ENCODE data around the gene ACTC1.

The ACTC1 gene
- 0 reads per million in 3 donors for total RNA-seq

DNA sequence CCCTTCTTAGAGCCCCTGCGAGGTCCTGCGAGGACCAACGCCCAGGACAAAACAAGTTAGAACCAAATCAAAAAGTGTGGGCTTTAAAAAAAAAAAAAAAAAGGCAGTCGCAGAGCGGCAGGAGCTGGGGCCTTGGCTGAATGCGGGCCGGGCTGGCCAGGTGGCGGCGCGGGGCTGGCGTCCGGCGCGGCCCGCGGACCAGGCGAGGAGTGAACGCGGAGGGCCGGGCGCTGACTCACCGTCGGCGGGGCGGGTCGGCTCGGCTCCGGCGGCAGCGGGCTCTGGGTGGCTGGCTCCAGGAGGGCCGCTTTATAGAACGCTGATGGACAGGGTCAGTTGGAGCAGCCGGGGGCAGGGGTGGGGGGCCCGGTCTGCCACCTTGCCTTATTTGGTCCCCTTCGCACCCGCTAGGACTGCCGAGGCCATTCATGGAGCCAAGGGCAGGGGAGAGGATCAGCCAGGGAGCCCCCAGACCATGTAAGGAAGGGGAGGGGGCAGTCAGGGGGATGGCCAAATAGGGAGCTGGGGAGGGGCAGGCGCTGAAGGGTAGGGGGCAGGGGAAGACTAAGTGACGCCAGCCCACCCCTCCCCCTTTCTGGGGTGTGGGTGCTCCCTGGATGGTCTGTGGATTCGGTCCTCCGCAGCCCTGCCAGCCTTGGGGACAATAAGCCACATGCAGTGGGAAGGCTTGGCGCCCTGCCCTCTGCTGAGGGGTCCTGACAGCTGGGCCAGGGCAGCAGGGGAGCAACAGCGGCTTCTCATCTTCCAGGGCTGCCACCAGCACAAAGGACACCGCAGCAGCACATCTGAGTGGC lies at the start of gene ACTC1:
ACTC1 (minus strand) TSS at position 283 of the 815 bp plus-strand sequence. CDS start 741 bp downstream, outside the sequence.
- no peak for DNase-seq
- Histone ChIP-seq H3K27ac (ENCODE audit: insufficient read depth, low read length, poor library complexity, severe bottlenecking) (no peak within 1 kb of the TSS), H3K36me3 (ENCODE audit: control insufficient read depth, insufficient read depth, low read length) (no peaks in the 10 kb centered on the region), H3K27me3 (replicated peaks; ENCODE audit: control insufficient read depth, insufficient read depth, low read length, poor library complexity, severe bottlenecking) (peaks cover 17% of the 10 kb centered on the region), H3K9me3 (ENCODE audit: control insufficient read depth, low read length) (no peaks in the 10 kb centered on the region), H3K4me3 (ENCODE audit: insufficient read depth, low read depth, low read length, poor library complexity, severe bottlenecking) (no peak within 1 kb of the TSS), H3K4me1 (ENCODE audit: control insufficient read depth, insufficient read depth, low read length, poor library complexity, severe bottlenecking) (no peaks in the 10 kb centered on the region)

DNA sequence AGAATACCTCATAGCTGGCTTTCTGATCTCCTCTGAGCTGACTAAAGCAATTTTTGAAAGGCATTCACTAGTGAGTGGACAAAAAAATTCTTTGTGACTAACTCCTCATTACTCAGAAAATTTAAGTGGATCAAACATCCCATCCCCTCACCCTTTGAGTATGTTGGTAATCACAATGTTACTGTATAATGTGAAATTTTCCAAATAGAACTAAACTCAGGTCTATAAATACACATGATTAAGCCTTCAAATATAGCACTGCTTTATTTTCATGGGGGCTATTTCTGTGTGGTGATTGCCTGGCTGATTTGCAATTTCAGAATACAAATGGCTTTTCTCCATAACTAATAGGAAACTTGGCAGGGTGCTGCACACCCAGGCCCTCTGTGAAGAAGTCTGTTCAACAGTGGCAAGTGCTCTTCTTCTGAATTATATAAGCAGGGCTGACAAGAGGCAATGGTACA lies 45.9 kb upstream of the ACTC1 start:
- H3K36me3 ChIP-seq (ENCODE audit: control insufficient read depth, insufficient read depth, low read length): no peaks in the 10 kb centered on the region
- no peak for DNase-seq
- no peaks in the 10 kb centered on the region for H3K9me3 ChIP-seq (ENCODE audit: control insufficient read depth, low read length)
- H3K27me3 ChIP-seq (replicated peaks; ENCODE audit: control insufficient read depth, insufficient read depth, low read length, poor library complexity, severe bottlenecking): no peaks in the 10 kb centered on the region
- H3K4me3 ChIP-seq (ENCODE audit: insufficient read depth, low read depth, low read length, poor library complexity, severe bottlenecking): no peak overlapping the region
- H3K4me1 ChIP-seq (ENCODE audit: control insufficient read depth, insufficient read depth, low read length, poor library complexity, severe bottlenecking): no peaks in the 10 kb centered on the region
- no peak overlapping the region for H3K27ac ChIP-seq (ENCODE audit: insufficient read depth, low read length, poor library complexity, severe bottlenecking)

DNA sequence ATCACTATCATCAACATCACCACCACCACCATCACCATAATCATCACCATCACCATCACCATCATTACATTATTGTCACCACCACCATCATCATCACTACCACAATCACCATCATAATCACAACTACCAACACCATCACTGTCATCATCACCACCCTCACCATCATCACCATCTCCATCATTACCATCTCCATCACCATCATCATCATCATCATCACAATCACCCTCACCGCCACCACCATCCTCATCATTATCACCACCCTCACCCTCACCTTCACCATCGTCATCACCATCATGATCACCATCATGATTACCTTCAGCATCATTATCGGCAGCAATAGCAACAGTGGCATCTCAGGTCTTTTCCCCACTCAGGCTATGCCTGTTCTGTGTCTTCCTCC lies 42.9 kb upstream of the ACTC1 start:
- H3K36me3 ChIP-seq (ENCODE audit: control insufficient read depth, insufficient read depth, low read length): no peaks in the 10 kb centered on the region
- no peak overlapping the region for H3K4me3 ChIP-seq (ENCODE audit: insufficient read depth, low read depth, low read length, poor library complexity, severe bottlenecking)
- no peak overlapping the region for H3K27ac ChIP-seq (ENCODE audit: insufficient read depth, low read length, poor library complexity, severe bottlenecking)
- H3K9me3 ChIP-seq (ENCODE audit: control insufficient read depth, low read length): no peaks in the 10 kb centered on the region
- DNase-seq: no peak
- H3K4me1 ChIP-seq (ENCODE audit: control insufficient read depth, insufficient read depth, low read length, poor library complexity, severe bottlenecking): no peaks in the 10 kb centered on the region
- H3K27me3 ChIP-seq (replicated peaks; ENCODE audit: control insufficient read depth, insufficient read depth, low read length, poor library complexity, severe bottlenecking): no peaks in the 10 kb centered on the region

DNA sequence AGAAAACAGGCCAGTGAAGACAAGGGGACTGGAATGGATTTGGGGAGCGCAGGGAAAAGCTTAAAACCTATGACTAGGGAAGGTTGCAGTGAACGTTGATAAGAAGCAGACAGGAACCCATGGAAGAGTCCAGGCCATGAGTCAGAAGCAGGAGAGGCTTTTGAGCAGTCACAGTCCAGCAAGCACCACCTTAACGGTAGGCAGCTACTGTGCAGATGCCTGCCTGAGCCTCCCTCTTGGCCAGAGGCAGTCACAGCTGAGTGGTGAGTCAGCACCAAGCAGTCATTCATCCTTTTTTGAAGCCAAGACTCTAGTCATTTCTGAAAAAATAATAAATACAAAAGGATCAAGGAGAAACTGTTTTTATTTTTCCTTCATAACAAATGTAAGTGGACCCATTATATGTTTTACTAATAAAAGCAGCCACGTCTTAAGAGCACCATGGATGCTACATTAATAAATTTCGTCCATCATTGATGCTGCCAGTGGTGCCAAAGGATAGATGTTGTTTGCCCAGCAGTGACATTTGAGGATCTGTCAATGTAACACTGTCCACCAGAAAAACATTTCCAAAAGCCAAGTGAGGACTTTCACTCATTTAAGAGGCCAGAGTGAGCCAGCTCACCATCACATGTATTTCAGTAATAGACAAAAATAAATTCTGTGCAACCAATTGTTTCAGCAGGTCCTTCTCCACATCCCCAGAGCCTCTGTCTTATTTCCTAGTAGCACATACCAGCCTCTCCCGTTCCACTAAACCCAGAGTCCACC lies 42.1 kb upstream of the ACTC1 start:
- H3K27ac ChIP-seq (ENCODE audit: insufficient read depth, low read length, poor library complexity, severe bottlenecking): no peak overlapping the region
- H3K9me3 ChIP-seq (ENCODE audit: control insufficient read depth, low read length): no peaks in the 10 kb centered on the region
- no peak for DNase-seq
- no peaks in the 10 kb centered on the region for H3K27me3 ChIP-seq (replicated peaks; ENCODE audit: control insufficient read depth, insufficient read depth, low read length, poor library complexity, severe bottlenecking)
- no peaks in the 10 kb centered on the region for H3K36me3 ChIP-seq (ENCODE audit: control insufficient read depth, insufficient read depth, low read length)
- no peak overlapping the region for H3K4me3 ChIP-seq (ENCODE audit: insufficient read depth, low read depth, low read length, poor library complexity, severe bottlenecking)
- no peaks in the 10 kb centered on the region for H3K4me1 ChIP-seq (ENCODE audit: control insufficient read depth, insufficient read depth, low read length, poor library complexity, severe bottlenecking)

DNA sequence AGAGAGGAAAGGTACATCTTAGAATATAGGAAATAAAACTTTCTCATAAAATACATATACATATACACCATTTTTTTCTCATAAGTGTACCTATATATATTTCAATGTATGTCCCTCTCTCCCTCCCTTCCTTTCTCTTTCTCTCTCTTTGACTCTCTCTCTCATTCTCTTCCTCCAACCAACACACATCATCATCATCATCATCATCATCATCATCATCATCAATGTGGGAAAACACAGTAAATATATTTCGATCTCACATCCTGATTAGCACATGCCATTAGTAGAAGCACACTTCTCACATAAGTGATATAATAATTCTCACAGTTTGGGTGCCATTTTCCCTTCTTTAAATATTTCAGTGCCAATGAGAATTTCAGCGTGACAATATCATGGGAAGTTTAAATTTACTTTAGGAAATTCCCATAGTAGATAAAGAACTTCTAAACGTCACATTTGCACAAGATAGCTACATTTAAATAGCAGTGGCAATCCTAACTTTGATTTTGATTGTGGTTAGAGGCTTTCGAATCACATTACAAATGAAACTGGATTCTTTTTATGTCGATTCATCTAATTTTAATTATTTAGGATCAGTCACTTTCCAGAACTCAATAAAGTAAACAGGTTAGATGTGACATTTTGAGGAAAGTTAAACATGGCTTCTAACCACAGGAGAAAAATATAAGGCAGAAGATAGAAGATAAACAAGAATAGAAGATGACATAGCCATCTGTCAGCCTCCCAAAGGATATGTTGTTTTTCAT lies 33.0 kb upstream of the ACTC1 start:
- no peaks in the 10 kb centered on the region for H3K4me1 ChIP-seq (ENCODE audit: control insufficient read depth, insufficient read depth, low read length, poor library complexity, severe bottlenecking)
- DNase-seq: no peak
- H3K36me3 ChIP-seq (ENCODE audit: control insufficient read depth, insufficient read depth, low read length): no peaks in the 10 kb centered on the region
- no peak overlapping the region for H3K4me3 ChIP-seq (ENCODE audit: insufficient read depth, low read depth, low read length, poor library complexity, severe bottlenecking)
- H3K27me3 ChIP-seq (replicated peaks; ENCODE audit: control insufficient read depth, insufficient read depth, low read length, poor library complexity, severe bottlenecking): peaks cover 2% of the 10 kb centered on the region
- H3K9me3 ChIP-seq (ENCODE audit: control insufficient read depth, low read length): no peaks in the 10 kb centered on the region
- no peak overlapping the region for H3K27ac ChIP-seq (ENCODE audit: insufficient read depth, low read length, poor library complexity, severe bottlenecking)

DNA sequence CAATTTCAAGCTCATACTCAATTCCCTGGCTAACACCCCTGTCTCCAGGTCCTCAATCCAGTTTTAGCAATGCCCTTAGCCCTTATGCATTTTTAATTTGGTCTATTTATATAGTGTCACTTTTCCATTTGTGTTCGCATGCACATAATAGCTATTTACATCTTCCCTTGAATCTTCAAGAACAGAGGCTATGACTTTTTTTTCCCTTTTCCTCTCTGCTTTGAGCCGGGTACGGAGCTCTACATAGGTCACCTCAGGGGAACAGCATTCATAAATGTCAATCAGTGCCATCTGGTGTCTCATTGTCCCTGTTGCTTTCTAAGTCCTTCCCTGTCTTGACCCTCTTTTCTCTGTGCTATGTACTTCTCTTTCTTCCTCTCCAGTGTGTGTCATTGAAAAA lies 26.5 kb upstream of the ACTC1 start:
- no peaks in the 10 kb centered on the region for H3K9me3 ChIP-seq (ENCODE audit: control insufficient read depth, low read length)
- H3K4me1 ChIP-seq (ENCODE audit: control insufficient read depth, insufficient read depth, low read length, poor library complexity, severe bottlenecking): no peaks in the 10 kb centered on the region
- no peak overlapping the region for H3K27ac ChIP-seq (ENCODE audit: insufficient read depth, low read length, poor library complexity, severe bottlenecking)
- no peaks in the 10 kb centered on the region for H3K36me3 ChIP-seq (ENCODE audit: control insufficient read depth, insufficient read depth, low read length)
- no peak overlapping the region for H3K4me3 ChIP-seq (ENCODE audit: insufficient read depth, low read depth, low read length, poor library complexity, severe bottlenecking)
- no peak for DNase-seq
- peaks cover 2% of the 10 kb centered on the region for H3K27me3 ChIP-seq (replicated peaks; ENCODE audit: control insufficient read depth, insufficient read depth, low read length, poor library complexity, severe bottlenecking)

DNA sequence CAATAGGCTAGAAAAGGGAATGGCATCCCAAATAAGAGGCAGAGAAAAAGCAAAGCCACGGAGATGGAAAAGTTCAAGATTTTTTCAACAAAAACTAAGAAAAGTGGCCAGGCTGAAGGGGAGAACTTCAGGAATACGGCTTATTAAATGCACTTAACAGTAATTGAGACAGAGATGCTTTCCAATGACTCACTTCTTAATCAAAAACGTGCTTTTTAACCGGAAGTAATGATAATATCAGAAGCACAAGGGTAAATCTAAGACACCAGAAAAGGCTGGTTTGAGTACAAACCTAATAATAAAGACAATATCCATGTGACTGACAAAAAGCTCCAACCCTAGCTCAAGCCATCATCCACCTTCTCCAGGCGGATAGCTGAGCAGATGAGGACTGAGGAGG lies 24.8 kb upstream of the ACTC1 start:
- Histone ChIP-seq H3K9me3 (ENCODE audit: control insufficient read depth, low read length) (no peaks in the 10 kb centered on the region), H3K4me3 (ENCODE audit: insufficient read depth, low read depth, low read length, poor library complexity, severe bottlenecking) (no peak overlapping the region), H3K4me1 (ENCODE audit: control insufficient read depth, insufficient read depth, low read length, poor library complexity, severe bottlenecking) (no peaks in the 10 kb centered on the region), H3K27ac (ENCODE audit: insufficient read depth, low read length, poor library complexity, severe bottlenecking) (no peak overlapping the region), H3K27me3 (replicated peaks; ENCODE audit: control insufficient read depth, insufficient read depth, low read length, poor library complexity, severe bottlenecking) (peaks cover 2% of the 10 kb centered on the region), H3K36me3 (ENCODE audit: control insufficient read depth, insufficient read depth, low read length) (no peaks in the 10 kb centered on the region)
- no peak for DNase-seq

DNA sequence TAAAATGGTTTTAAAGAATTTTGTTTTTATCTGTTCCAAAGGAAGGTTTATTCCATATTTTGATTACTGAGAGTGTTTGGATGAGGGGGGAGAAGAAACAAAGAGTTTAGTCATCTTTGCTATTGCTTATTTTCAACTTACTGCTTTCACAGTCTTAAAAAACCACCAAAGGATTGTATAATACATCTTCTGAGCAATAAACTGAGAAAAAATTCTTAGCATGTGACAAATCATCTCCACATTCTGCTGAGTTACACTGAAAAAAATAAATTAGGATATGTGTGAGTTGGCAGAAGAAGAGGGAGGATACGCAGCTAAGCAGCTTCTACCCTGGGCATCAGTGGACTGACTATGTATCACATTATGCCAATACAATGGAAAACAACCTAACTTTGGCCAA lies 23.2 kb upstream of the ACTC1 start:
- DNase-seq: no peak
- no peak overlapping the region for H3K27ac ChIP-seq (ENCODE audit: insufficient read depth, low read length, poor library complexity, severe bottlenecking)

DNA sequence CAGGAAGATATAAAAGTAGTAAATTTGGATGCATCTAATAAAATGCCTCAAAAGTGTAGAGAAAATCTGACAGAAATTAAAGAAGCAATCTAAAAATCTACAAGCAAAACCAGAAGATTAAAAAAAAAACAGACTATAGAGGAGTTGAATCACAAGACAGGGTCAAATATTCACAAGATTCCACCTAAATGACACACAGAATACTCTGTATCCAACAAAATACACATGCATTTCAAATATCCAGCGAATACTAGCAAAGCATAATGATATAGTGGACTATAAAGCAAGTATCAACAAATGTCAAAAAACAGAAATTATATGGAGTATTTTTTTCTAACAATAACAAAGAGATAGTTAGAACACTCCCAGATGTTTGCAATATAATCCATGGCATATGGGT lies 20.5 kb upstream of the ACTC1 start:
- no peaks in the 10 kb centered on the region for H3K36me3 ChIP-seq (ENCODE audit: control insufficient read depth, insufficient read depth, low read length)
- H3K4me3 ChIP-seq (ENCODE audit: insufficient read depth, low read depth, low read length, poor library complexity, severe bottlenecking): no peak overlapping the region
- H3K4me1 ChIP-seq (ENCODE audit: control insufficient read depth, insufficient read depth, low read length, poor library complexity, severe bottlenecking): no peaks in the 10 kb centered on the region
- H3K9me3 ChIP-seq (ENCODE audit: control insufficient read depth, low read length): no peaks in the 10 kb centered on the region
- no peak overlapping the region for H3K27ac ChIP-seq (ENCODE audit: insufficient read depth, low read length, poor library complexity, severe bottlenecking)
- DNase-seq: no peak
- no peaks in the 10 kb centered on the region for H3K27me3 ChIP-seq (replicated peaks; ENCODE audit: control insufficient read depth, insufficient read depth, low read length, poor library complexity, severe bottlenecking)

More for the DNA sequence above, 23.2 kb upstream of the ACTC1 start:
- H3K4me3 ChIP-seq (ENCODE audit: insufficient read depth, low read depth, low read length, poor library complexity, severe bottlenecking): no peak overlapping the region
- no peaks in the 10 kb centered on the region for H3K4me1 ChIP-seq (ENCODE audit: control insufficient read depth, insufficient read depth, low read length, poor library complexity, severe bottlenecking)
- no peaks in the 10 kb centered on the region for H3K27me3 ChIP-seq (replicated peaks; ENCODE audit: control insufficient read depth, insufficient read depth, low read length, poor library complexity, severe bottlenecking)
- no peaks in the 10 kb centered on the region for H3K9me3 ChIP-seq (ENCODE audit: control insufficient read depth, low read length)
- H3K36me3 ChIP-seq (ENCODE audit: control insufficient read depth, insufficient read depth, low read length): no peaks in the 10 kb centered on the region
